K562 (cell line): ENCODE measurements around the gene ALDH16A1. TPM values are rescaled to one million over a fixed set of nuclear protein-coding genes. Genes with fewer than 3 reads are reported as not detected.

Experiments used
- HMG20B ChIP-seq: fragments of 250-450 bp; sonication (Bioruptor Pico); IDR thresholded peaks from 2 replicates; pipeline ENCODE4 v1.5.0; 2021; ENCODE audit warnings: mild to moderate bottlenecking
- KAT8 ChIP-seq: fragments of 450-650 bp; IDR thresholded peaks from 2 replicates; pipeline ENCODE4 v1.6.1; 2016; ENCODE audit warnings: low read depth, mild to moderate bottlenecking
- MBD1 ChIP-seq: fragments of 250-450 bp; sonication (Bioruptor Pico); IDR thresholded peaks from 2 replicates; pipeline ENCODE4 v1.8.0; 2022; ENCODE audit warnings: inconsistent platforms
- MYC ChIP-seq, 2 experiments: fragments of 250-450 bp in 1 of 2; sonication (Bioruptor Pico) in 1 of 2; IDR thresholded peaks; 2 replicates each; pipeline versions ENCODE4 v1.5.1 to v1.6.1; 2012 to 2021; ENCODE audit warnings: low read depth in 2 of 2, borderline replicate concordance in 1 of 2, improper control_type of control experiment in 1 of 2, low read length in 1 of 2, mild to moderate bottlenecking in 1 of 2, moderate library complexity in 1 of 2
- NR3C1 ChIP-seq: sonication (generic); formaldehyde crosslinking; IDR thresholded peaks from 2 replicates; pipeline ENCODE4 v1.8.1; 2022; ENCODE audit warnings: missing genetic modification reagents
- NR4A1 ChIP-seq, 2 experiments: fragments of 250-450 bp in 1 of 2; fragments of 450-650 bp in 1 of 2; sonication (Bioruptor Pico) in 1 of 2; IDR thresholded peaks; 2 replicates each; pipeline versions ENCODE4 v1.4.0 to v1.6.1; 2016 to 2020; ENCODE audit warnings: mild to moderate bottlenecking in 2 of 2, missing compliant biosample characterization in 1 of 2, missing genetic modification characterization in 1 of 2, moderate library complexity in 1 of 2
- POLR2AphosphoS2 ChIP-seq: IDR thresholded peaks from 2 replicates; pipeline ENCODE4 v1.6.1; 2012; ENCODE audit warnings: low read length, improper control_type of control experiment
- POLR2G ChIP-seq: fragments of 200-400 bp; formaldehyde crosslinking; IDR thresholded peaks from 2 replicates; pipeline ENCODE4 v1.6.1; 2017; ENCODE audit warnings: low read depth, mild to moderate bottlenecking, antibody characterized with exemption, low read length, moderate library complexity
- RBM25 ChIP-seq: fragments of 200-400 bp; formaldehyde crosslinking; IDR thresholded peaks from 2 replicates; pipeline ENCODE4 v1.6.1; 2018; ENCODE audit warnings: low read length, low read depth, moderate library complexity; ENCODE audit not compliant: severe bottlenecking
- SREBF2 ChIP-seq: sonication (generic); formaldehyde crosslinking; IDR thresholded peaks from 2 replicates; pipeline ENCODE4 v1.4.0; 2020; ENCODE audit warnings: mild to moderate bottlenecking, missing genetic modification reagents
- ZNF12 ChIP-seq: sonication (generic); formaldehyde crosslinking; IDR thresholded peaks from 2 replicates; pipeline ENCODE4 v1.4.0; 2020; ENCODE audit warnings: mild to moderate bottlenecking, missing genetic modification reagents
- ZNF253 ChIP-seq: fragments of 250-450 bp; sonication (Bioruptor Pico); conservative IDR thresholded peaks from 2 replicates; pipeline ENCODE4 v1.6.1; 2021; ENCODE audit warnings: mild to moderate bottlenecking
- ZNF584 ChIP-seq: fragments of 200-800 bp; sonication (Bioruptor generic); IDR thresholded peaks from 2 replicates; pipeline ENCODE4 v1.6.1; 2016; ENCODE audit warnings: low read depth, mild to moderate bottlenecking, missing genetic modification characterization, missing compliant biosample characterization
- polyA plus RNA-seq, 8 experiments: library from polyadenylated mRNA; depleted of rRNA in 4 of 8; stranded (reverse) in 5 of 8; unstranded in 3 of 8; fragments of >200 nt; fragmentation: Nextera tagmentation in 2 of 8; fragmentation: Illumina TruSeq in 1 of 8; extraction: Ambion mirVana in 2 of 8; extraction: Trizol in 1 of 8; gene quantifications; 2 replicates each; pipeline versions ENCODE4 v1.2.1 to v1.2.3, GENCODE V29; 2011 to 2014; ENCODE audit warnings: inconsistent platforms in 1 of 8, missing spikeins in 1 of 8
- total RNA-seq, 7 experiments: library from RNA; depleted of rRNA in 6 of 7; stranded (reverse); fragments of >200 nt in 6 of 7; fragmentation: Illumina TruSeq in 2 of 7; extraction: Trizol in 2 of 7; gene quantifications; 2 replicates each; pipeline versions ENCODE4 v1.2.1 to v1.2.3, GENCODE V29; 2011 to 2021; ENCODE audit warnings: low replicate concordance in 1 of 7
- TF ChIP-seq, protein P1 (sequence below): fragments of 250-450 bp; sonication (Bioruptor Pico); IDR thresholded peaks from 2 replicates; pipeline ENCODE4 v1.8.0; 2021; ENCODE audit warnings: borderline replicate concordance, mild to moderate bottlenecking, moderate library complexity; ENCODE audit not compliant: poor library complexity, severe bottlenecking
- TF ChIP-seq, protein P2 (sequence below): sonication (generic); formaldehyde crosslinking; IDR thresholded peaks from 2 replicates; pipeline ENCODE4 v1.4.0; 2020; ENCODE audit warnings: mild to moderate bottlenecking, missing genetic modification reagents
- TF ChIP-seq, protein P3 (sequence below): sonication (generic); formaldehyde crosslinking; IDR thresholded peaks from 2 replicates; pipeline ENCODE4 v1.8.0; 2022; ENCODE audit warnings: mild to moderate bottlenecking, missing genetic modification reagents, borderline replicate concordance
- TF ChIP-seq, protein P4 (sequence below): fragments of 250-450 bp; sonication (Bioruptor Pico); IDR thresholded peaks from 2 replicates; pipeline ENCODE4 v1.5.1; 2021; ENCODE audit warnings: mild to moderate bottlenecking

Gene ALDH16A1
- total and polyA plus RNA-seq, 9 of the 15 experiments (the other 6 are each of a cell fraction or from before 2014, with no cell fraction given), result 2.2 to 52.2 (median 7.6) TPM

DNA sequence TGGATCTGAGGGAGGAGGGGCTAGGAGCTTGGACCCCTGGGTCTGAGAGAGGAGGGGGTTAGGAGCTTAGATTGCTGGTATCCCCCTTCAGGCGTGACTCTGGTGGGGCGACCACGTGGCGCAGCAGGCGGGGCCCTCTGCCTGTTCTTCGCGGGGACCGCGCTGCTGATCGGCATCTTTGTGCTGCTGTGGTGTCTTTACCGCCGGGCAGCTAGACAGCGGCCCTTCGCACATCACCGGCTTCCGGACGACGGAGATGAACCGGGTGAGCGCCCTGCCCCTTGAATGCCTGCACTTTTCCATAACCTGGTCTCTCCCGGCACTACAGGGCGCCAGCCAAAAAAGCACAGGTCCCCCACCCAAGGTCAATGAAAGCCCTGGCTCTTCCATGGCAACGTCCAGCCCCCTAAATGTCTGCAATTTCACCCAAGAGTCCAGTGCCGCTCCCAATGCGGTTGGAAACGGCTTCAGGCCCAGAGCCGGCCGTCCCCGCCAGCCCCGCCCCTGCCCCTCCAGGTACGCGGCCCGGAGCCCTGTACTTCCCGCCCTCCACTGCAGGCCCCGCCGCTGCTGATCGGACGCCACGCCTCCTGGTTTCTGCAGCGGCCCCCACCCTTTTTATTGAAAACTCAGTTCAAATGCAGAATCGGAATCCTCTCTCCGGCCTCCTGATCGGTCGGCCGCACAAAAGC lies 25.0 kb upstream of the ALDH16A1 start (continued):
- TF ChIP-seq MBD1 (CRISPR knock-in tag) (no peak), POLR2G (peak; percentile 66), HMG20B (CRISPR knock-in tag) (no peak), KAT8 (no peak), ZNF584 (CRISPR knock-in tag) (no peak), NR4A1 (CRISPR knock-in tag; IDR thresholded peaks at IDR 0.05) (no peak), NR4A1 (tag; IDR thresholded peaks at IDR 0.05) (no peak), POLR2AphosphoS2 (no peak), NR3C1 (no peak), ZNF253 (CRISPR knock-in tag) (no peak), RBM25 (no peak), ZNF12 (CRISPR knock-in tag) (no peak), SREBF2 (CRISPR knock-in tag) (no peak), MYC (IDR thresholded peaks at IDR 0.05; ENCODE audit: low read depth, low read length) (peak; percentile 82), MYC (CRISPR knock-in tag; IDR thresholded peaks at IDR 0.05; ENCODE audit: borderline replicate concordance, low read depth) (no peak)
- TF ChIP-seq, protein P1, sequence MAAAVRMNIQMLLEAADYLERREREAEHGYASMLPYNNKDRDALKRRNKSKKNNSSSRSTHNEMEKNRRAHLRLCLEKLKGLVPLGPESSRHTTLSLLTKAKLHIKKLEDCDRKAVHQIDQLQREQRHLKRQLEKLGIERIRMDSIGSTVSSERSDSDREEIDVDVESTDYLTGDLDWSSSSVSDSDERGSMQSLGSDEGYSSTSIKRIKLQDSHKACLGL (CRISPR knock-in tag), result no peak
- TF ChIP-seq, protein P2, sequence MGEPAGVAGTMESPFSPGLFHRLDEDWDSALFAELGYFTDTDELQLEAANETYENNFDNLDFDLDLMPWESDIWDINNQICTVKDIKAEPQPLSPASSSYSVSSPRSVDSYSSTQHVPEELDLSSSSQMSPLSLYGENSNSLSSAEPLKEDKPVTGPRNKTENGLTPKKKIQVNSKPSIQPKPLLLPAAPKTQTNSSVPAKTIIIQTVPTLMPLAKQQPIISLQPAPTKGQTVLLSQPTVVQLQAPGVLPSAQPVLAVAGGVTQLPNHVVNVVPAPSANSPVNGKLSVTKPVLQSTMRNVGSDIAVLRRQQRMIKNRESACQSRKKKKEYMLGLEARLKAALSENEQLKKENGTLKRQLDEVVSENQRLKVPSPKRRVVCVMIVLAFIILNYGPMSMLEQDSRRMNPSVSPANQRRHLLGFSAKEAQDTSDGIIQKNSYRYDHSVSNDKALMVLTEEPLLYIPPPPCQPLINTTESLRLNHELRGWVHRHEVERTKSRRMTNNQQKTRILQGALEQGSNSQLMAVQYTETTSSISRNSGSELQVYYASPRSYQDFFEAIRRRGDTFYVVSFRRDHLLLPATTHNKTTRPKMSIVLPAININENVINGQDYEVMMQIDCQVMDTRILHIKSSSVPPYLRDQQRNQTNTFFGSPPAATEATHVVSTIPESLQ, result no peak
- TF ChIP-seq, protein P3, sequence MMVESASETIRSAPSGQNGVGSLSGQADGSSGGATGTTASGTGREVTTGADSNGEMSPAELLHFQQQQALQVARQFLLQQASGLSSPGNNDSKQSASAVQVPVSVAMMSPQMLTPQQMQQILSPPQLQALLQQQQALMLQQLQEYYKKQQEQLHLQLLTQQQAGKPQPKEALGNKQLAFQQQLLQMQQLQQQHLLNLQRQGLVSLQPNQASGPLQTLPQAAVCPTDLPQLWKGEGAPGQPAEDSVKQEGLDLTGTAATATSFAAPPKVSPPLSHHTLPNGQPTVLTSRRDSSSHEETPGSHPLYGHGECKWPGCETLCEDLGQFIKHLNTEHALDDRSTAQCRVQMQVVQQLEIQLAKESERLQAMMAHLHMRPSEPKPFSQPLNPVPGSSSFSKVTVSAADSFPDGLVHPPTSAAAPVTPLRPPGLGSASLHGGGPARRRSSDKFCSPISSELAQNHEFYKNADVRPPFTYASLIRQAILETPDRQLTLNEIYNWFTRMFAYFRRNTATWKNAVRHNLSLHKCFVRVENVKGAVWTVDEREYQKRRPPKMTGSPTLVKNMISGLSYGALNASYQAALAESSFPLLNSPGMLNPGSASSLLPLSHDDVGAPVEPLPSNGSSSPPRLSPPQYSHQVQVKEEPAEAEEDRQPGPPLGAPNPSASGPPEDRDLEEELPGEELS (CRISPR knock-in tag), result 0 out of 2 replicates have a peak, but pooled peaks have one; percentile 49
- TF ChIP-seq, protein P4, sequence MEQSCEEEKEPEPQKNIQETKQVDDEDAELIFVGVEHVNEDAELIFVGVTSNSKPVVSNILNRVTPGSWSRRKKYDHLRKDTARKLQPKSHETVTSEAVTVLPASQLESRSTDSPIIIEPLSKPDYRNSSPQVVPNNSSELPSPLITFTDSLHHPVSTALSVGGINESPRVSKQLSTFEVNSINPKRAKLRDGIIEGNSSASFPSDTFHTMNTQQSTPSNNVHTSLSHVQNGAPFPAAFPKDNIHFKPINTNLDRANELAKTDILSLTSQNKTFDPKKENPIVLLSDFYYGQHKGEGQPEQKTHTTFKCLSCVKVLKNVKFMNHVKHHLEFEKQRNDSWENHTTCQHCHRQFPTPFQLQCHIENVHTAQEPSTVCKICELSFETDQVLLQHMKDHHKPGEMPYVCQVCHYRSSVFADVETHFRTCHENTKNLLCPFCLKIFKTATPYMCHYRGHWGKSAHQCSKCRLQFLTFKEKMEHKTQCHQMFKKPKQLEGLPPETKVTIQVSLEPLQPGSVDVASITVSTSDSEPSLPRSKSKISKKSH (CRISPR knock-in tag), result no peak
